BLaER1 treated with 17β-estradiol and CSF1 and Interleukin-3, amounts not matched to agents 10 nM and 100 nM (cell line): ENCODE data around the gene KRTAP25-1.

Source experiments
- H3K27ac ChIP-seq, 11 experiments: shearing (Covaris generic); formaldehyde crosslinking; 2 replicates each; pipeline ENCODE4 v1.8.1; 2022
- H3K27me3 ChIP-seq, 11 experiments: shearing (Covaris generic); formaldehyde crosslinking; 2 replicates each; pipeline ENCODE4 v1.8.1; 2022
- H3K36me3 ChIP-seq, 11 experiments: shearing (Covaris generic); formaldehyde crosslinking; 2 replicates each; pipeline ENCODE4 v1.8.1; 2022
- H3K4me1 ChIP-seq, 10 experiments: shearing (Covaris generic); formaldehyde crosslinking; 2 replicates each; pipeline ENCODE4 v1.8.1; 2022
- H3K4me2 ChIP-seq, 11 experiments: shearing (Covaris generic); formaldehyde crosslinking; 2 replicates each; pipeline ENCODE4 v1.8.1; 2022
- H3K4me3 ChIP-seq, 10 experiments: shearing (Covaris generic); formaldehyde crosslinking; 2 replicates each; pipeline ENCODE4 v1.8.1; 2022
- H3K9ac ChIP-seq, 11 experiments: shearing (Covaris generic); formaldehyde crosslinking; 2 replicates each; pipeline ENCODE4 v1.8.1; 2022
- H3K9me3 ChIP-seq, 11 experiments: shearing (Covaris generic); formaldehyde crosslinking; replicated peaks in 1 of 11; 2 replicates each; pipeline ENCODE4 v1.8.1; 2022
- H4K20me1 ChIP-seq, 11 experiments: shearing (Covaris generic); formaldehyde crosslinking; 2 replicates each; pipeline ENCODE4 v1.8.1; 2022
- Cebpa-rat ChIP-seq, 11 experiments: shearing (Covaris generic); IDR thresholded peaks; 2 replicates each; pipeline ENCODE4 v1.8.1; 2022

KRTAP25-1 gene

GRCh38 chr21:30255679-30256078, 33.6 kb downstream of the KRTAP25-1 start:
- TF ChIP-seq Cebpa-rat (IDR thresholded peaks at IDR 0.05): no peak
- no peak overlapping the region for H3K9ac ChIP-seq
- no peak overlapping the region for H3K4me3 ChIP-seq
- H4K20me1 ChIP-seq: no peaks in the 10 kb centered on the region
- no peak overlapping the region for H3K27ac ChIP-seq
- H3K4me1 ChIP-seq: no peaks in the 10 kb centered on the region
- H3K36me3 ChIP-seq: no peaks in the 10 kb centered on the region
- H3K27me3 ChIP-seq: no peaks in the 10 kb centered on the region
- no peaks in the 10 kb centered on the region for H3K9me3 ChIP-seq
- H3K4me2 ChIP-seq: no peak overlapping the region

DNA sequence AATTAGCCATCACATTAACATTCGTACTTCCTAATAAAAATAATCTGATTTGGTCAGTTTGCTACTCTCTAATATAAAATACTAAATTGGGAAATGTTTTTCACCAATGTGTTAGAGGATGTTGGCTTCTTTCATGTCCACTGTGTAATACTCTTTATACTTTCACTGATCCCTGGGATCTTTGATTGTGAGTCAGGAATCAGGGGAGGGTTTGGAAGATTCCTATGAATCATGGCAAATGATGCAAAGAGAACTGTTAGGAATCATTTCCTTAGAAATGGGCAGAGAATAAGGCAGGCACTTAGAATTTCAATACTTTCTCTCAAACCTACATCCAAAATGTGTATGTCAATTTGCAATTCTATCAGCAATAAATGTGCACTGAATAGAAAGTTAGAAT, 37.5 kb downstream of the KRTAP25-1 start:
- Histone ChIP-seq H3K36me3 (no peaks in the 10 kb centered on the region), H3K4me3 (no peak overlapping the region)

DNA sequence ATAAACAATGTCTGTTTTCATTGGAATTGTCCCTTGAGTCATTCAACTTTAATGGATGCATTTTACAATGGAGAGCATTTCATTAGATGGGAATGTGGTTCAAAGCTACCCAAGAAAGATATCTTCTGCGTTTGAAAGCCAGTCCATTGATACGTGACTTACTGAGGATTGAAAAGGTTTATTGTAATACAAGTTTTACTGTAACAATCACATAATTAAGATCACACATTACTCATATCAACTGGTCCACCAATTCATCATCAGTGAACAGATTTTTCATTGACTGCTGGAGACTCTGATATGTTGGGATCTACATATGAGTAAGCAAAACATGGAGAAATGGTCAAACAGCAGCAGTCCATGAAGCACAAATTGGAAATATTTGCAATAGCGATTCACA, 39.4 kb downstream of the KRTAP25-1 start:
- no peak overlapping the region for H3K27ac ChIP-seq
- H4K20me1 ChIP-seq: no peaks in the 10 kb centered on the region
- H3K27me3 ChIP-seq: no peaks in the 10 kb centered on the region
- H3K4me2 ChIP-seq: no peak overlapping the region
- no peak overlapping the region for H3K4me3 ChIP-seq
- no peaks in the 10 kb centered on the region for H3K36me3 ChIP-seq
- no peak for TF ChIP-seq Cebpa-rat (IDR thresholded peaks at IDR 0.05)
- no peaks in the 10 kb centered on the region for H3K4me1 ChIP-seq
- H3K9ac ChIP-seq: no peak overlapping the region
- no peaks in the 10 kb centered on the region for H3K9me3 ChIP-seq

More for the DNA sequence above, 37.5 kb downstream of the KRTAP25-1 start:
- Histone ChIP-seq H3K27ac (no peak overlapping the region), H3K9ac (no peak overlapping the region), H4K20me1 (no peaks in the 10 kb centered on the region), H3K4me2 (no peak overlapping the region), H3K9me3 (no peaks in the 10 kb centered on the region), H3K4me1 (no peaks in the 10 kb centered on the region), H3K27me3 (no peaks in the 10 kb centered on the region)
- TF ChIP-seq Cebpa-rat (IDR thresholded peaks at IDR 0.05): no peak

- Histone ChIP-seq H3K27ac (no peak overlapping the region), H3K4me1 (no peaks in the 10 kb centered on the region), H3K9me3 (no peaks in the 10 kb centered on the region), H3K4me2 (no peak overlapping the region), H3K27me3 (no peaks in the 10 kb centered on the region), H3K36me3 (no peaks in the 10 kb centered on the region), H3K9ac (no peak overlapping the region), H3K4me3 (no peak overlapping the region), H4K20me1 (no peaks in the 10 kb centered on the region)
- no peak for TF ChIP-seq Cebpa-rat (IDR thresholded peaks at IDR 0.05)
Measured at GRCh38 chr21:30248844-30249243, 40.5 kb downstream of the KRTAP25-1 start.

DNA sequence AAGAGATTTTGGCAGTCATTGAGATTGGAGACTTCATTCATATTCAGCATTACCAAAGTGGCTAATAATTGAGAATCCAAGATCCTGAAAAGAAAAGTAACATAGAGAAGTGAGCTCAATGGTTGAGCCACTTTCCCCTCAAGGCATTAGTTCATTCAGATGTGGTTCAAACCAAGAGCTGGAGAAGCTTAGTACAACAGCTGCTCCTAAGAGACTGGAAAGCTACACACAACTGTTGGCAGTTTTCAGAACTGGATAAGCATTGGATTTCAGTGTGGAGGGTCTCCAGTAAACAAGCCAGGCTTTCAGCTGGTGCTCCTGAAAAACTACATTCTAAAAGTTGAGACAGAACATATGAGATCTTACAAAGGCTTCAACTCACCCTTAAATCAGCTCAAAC, 44.3 kb downstream of the KRTAP25-1 start:
- no peak for TF ChIP-seq Cebpa-rat (IDR thresholded peaks at IDR 0.05)
- H3K4me1 ChIP-seq: no peaks in the 10 kb centered on the region
- no peaks in the 10 kb centered on the region for H3K9me3 ChIP-seq
- no peak overlapping the region for H3K4me3 ChIP-seq
- H3K36me3 ChIP-seq: no peaks in the 10 kb centered on the region
- no peaks in the 10 kb centered on the region for H3K27me3 ChIP-seq
- no peak overlapping the region for H3K9ac ChIP-seq
- no peak overlapping the region for H3K27ac ChIP-seq
- no peaks in the 10 kb centered on the region for H4K20me1 ChIP-seq
- no peak overlapping the region for H3K4me2 ChIP-seq

DNA sequence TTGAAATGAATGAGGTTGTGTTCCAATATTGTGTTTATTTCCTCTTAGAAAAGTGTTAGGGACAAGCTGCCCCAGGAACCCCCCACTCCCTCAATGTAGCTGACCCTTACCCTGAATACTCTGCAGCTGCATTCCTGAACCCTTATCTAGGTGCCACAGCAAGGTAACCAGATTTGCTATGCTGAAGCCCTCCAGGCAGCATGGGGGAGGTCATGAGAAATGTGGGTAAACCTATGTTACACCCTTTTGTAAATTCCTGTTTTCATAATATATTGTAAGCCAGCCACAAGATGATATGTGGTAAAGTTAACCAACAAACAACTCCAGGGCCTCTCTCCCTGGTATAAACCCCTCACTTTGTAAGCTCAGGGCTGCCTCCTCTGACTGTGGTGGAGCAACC, 45.6 kb downstream of the KRTAP25-1 start:
- no peak for TF ChIP-seq Cebpa-rat (IDR thresholded peaks at IDR 0.05)
- Histone ChIP-seq H4K20me1 (no peaks in the 10 kb centered on the region), H3K36me3 (no peaks in the 10 kb centered on the region), H3K4me2 (no peak overlapping the region), H3K27ac (no peak overlapping the region), H3K9ac (no peak overlapping the region), H3K4me1 (no peaks in the 10 kb centered on the region), H3K9me3 (no peaks in the 10 kb centered on the region), H3K27me3 (no peaks in the 10 kb centered on the region), H3K4me3 (no peak overlapping the region)

DNA sequence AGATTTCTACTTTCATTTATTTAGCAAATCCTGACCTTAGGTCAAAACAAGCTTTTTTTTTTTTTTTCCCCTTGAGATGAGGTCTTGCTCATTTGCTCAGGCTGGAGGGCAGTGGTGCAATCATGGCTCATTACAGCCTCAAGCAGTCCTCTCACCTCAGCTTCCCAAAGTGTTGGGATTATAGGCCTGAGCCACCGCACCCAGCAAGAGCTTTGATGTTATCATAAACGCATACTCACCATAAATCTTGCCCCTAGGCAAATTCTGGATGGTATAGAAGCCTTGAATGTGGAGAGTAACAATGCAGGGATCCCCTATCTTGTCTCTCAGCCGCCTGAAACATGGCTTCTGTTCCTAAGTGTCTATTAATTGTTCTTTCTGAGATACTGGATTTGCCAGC, 48.7 kb downstream of the KRTAP25-1 start:
- Histone ChIP-seq H3K9me3 (no peaks in the 10 kb centered on the region), H3K27me3 (no peaks in the 10 kb centered on the region), H3K9ac (no peak overlapping the region), H4K20me1 (no peaks in the 10 kb centered on the region), H3K4me3 (no peak overlapping the region), H3K27ac (no peak overlapping the region), H3K36me3 (no peaks in the 10 kb centered on the region), H3K4me1 (no peaks in the 10 kb centered on the region), H3K4me2 (no peak overlapping the region)
- TF ChIP-seq Cebpa-rat (IDR thresholded peaks at IDR 0.05): no peak
